Prostate gland (tissue), 2 donors: ENCODE measurements around the gene TMEM238L.

Experiments used
- POLR2A ChIP-seq: fragments of 450-650 bp; IDR thresholded peaks from one replicate; pipeline ENCODE4 v1.6.1; 2016; ENCODE audit warnings: antibody characterized with exemption, mild to moderate bottlenecking
- TF ChIP-seq, protein P1 (sequence below), 4 experiments: fragments of 200-600 bp in 2 of 4; fragments of 450-650 bp in 2 of 4; sonication (generic) in 2 of 4; IDR thresholded peaks; 1 replicate in 3 of 4; 2 replicates in 1 of 4; pipeline ENCODE4 v1.5.1; 2016 to 2019; ENCODE audit warnings: antibody characterized with exemption in 4 of 4, mild to moderate bottlenecking in 2 of 4, moderate library complexity in 2 of 4

DNA sequence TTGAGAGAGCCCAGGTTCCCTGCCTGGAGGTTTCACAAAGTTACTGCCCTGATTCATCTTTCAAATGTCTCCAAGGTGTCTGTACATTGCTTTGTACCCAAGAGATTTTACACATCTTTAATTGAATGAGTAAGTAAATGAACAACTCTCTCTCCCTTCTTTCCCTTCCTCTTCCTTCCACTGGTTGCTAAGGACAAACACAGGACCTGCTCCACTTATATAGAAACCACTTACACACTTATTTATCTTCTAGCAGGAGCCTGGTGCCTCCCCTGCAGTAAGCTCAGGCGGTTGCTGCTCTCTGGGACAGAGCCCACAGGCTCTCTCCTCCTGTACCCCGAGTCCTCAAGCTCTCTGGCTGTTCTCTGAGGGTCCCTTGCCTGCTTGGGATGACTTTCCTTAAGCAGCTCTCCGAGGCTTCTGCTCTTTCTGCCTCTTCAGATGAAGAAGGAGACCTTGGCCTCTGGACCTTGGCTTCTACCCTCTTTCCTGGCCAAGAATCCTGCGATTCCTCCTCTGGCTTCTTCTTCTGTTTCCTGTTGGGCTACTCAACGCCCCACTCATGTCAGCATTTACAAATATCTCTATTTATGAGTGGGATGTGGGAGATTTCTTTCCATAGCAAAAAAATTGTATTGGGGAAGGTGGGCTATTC, 24.1 kb upstream of the TMEM238L start:
- no peak for TF ChIP-seq POLR2A
- TF ChIP-seq, protein P1, sequence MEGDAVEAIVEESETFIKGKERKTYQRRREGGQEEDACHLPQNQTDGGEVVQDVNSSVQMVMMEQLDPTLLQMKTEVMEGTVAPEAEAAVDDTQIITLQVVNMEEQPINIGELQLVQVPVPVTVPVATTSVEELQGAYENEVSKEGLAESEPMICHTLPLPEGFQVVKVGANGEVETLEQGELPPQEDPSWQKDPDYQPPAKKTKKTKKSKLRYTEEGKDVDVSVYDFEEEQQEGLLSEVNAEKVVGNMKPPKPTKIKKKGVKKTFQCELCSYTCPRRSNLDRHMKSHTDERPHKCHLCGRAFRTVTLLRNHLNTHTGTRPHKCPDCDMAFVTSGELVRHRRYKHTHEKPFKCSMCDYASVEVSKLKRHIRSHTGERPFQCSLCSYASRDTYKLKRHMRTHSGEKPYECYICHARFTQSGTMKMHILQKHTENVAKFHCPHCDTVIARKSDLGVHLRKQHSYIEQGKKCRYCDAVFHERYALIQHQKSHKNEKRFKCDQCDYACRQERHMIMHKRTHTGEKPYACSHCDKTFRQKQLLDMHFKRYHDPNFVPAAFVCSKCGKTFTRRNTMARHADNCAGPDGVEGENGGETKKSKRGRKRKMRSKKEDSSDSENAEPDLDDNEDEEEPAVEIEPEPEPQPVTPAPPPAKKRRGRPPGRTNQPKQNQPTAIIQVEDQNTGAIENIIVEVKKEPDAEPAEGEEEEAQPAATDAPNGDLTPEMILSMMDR (IDR thresholded peaks at IDR 0.05): no peak
